HG03565 (cell line): Measurements from ENCODE around the gene ABCC4.

Source experiments
- ATAC-seq: cut with Tn5 transposase; IDR thresholded peaks from one replicate; pipeline ENCODE4 v1.9.1; 2021; ENCODE audit warnings: mild to moderate bottlenecking, moderate library complexity; ENCODE audit not compliant: unreplicated experiment

Gene ABCC4, protein sequence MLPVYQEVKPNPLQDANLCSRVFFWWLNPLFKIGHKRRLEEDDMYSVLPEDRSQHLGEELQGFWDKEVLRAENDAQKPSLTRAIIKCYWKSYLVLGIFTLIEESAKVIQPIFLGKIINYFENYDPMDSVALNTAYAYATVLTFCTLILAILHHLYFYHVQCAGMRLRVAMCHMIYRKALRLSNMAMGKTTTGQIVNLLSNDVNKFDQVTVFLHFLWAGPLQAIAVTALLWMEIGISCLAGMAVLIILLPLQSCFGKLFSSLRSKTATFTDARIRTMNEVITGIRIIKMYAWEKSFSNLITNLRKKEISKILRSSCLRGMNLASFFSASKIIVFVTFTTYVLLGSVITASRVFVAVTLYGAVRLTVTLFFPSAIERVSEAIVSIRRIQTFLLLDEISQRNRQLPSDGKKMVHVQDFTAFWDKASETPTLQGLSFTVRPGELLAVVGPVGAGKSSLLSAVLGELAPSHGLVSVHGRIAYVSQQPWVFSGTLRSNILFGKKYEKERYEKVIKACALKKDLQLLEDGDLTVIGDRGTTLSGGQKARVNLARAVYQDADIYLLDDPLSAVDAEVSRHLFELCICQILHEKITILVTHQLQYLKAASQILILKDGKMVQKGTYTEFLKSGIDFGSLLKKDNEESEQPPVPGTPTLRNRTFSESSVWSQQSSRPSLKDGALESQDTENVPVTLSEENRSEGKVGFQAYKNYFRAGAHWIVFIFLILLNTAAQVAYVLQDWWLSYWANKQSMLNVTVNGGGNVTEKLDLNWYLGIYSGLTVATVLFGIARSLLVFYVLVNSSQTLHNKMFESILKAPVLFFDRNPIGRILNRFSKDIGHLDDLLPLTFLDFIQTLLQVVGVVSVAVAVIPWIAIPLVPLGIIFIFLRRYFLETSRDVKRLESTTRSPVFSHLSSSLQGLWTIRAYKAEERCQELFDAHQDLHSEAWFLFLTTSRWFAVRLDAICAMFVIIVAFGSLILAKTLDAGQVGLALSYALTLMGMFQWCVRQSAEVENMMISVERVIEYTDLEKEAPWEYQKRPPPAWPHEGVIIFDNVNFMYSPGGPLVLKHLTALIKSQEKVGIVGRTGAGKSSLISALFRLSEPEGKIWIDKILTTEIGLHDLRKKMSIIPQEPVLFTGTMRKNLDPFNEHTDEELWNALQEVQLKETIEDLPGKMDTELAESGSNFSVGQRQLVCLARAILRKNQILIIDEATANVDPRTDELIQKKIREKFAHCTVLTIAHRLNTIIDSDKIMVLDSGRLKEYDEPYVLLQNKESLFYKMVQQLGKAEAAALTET (N-terminal part only)

DNA sequence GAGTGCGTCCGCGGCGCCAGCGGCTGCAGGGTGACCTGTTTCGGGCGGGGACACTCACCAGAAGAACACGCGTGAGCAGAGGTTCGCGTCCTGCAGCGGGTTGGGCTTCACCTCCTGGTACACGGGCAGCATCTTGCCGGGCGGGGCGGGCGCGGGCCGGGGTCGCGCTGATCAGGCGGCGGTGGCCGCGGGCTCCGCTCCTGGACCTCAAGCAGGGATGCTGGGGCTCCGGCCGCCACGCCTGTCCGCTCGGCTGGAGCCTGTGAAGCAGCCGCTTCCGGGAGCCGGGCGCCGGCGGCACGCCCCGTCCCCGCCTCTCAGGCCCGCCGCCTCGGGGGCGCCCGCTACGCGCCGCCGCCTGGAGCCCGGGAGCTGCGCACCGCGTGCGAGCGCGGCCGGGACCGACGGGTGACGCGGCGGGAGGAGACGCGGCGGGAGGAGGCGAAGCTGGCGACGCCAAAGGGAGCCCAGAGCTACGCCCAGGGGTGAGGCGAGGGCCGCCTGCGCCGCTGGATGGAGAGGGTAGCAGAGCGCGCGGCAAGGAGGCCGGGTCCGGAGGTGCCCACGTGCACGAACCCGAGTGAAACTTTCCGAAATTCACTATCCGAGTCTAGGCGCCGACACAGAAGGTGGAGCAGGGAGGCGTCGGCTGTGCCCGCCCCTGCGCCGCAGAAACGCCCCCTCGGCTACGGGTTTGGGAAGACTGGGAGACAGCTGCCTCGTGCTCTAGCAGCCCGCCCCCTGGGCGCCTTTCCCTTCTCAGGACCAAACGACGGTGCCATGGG, at the start of gene ABCC4:
Gene ABCC4 (minus strand): TSS at position 269 of the 785 bp plus-strand sequence. CDS start 137 bp downstream, at position 132.
- peak; percentile 79 for ATAC-seq

DNA sequence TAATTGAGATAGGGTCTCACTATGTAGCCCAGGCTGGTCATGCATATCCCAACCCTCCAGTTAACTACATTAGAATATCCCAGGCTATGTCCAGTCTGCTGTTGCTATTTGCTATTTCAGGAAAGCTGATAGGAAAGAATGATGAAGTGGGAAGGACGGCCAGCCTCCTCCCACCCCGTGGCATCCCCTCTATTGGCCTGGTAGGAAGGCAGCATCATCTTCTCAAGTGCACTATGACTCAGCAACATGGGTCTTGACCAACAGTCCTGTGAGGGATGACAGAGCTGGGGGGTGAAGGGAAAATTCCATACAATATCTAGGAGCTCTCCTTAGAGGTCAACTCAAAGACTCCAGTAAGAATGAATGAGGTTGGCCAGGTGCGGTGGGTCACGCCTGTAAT, 48.0 kb upstream of the ABCC4 start:
- ATAC-seq = no peak

DNA sequence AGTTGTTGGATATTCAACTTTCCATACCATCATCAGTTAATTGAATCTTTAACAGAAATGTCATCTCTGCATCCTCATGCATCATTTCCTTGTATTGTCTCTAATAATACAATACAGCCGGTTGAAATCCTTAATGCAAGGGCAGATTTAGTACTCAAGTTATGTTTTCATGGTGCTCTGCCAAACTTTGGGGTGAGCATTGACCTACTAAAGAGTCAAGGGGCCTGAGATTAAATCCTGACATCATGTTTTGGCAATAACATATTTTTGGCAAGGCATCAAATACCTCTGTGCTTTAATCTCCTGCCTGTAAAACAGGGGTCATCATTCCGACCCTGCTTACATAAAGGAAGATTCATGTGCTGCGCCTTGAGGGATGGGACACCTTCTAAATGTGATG, 42.7 kb upstream of the ABCC4 start:
- ATAC-seq = no peak

DNA sequence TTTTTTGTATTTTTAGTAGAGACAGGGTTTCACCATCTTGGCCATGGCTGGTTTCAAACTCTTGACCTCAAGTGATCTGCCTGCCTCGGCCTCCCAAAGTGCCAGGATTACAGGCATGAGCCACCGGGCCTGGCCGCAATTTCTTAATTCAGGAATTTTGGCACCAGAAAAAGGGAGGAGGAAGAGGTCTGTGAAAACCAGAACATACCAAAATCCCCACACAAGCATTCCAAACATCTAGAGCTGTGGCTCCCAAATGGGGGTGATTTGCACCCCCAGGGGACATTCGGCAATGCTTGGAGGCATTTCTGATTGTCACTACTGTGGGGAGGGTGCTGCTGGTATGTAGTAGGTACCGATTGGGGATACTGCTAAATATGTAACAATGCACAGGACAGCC, 40.2 kb upstream of the ABCC4 start:
- ATAC-seq = no peak

DNA sequence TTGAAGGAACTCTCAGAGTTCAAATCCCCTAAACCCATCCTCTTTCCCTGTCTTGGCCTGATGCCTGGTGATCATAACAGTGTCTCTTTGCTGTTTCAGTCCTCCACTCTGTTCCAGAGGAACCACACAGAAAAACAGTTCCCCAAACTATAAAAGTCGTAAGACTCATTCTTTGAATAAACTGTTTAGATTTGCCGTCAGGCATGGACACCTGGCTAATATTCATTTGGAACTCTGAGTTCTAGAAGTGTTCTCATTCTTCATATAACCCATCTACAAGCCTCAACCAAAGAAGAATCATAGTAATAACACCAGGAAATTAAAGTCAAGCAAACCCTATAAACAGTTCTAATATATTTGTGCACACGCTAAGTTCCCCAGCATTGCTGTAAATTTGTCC, 37.7 kb upstream of the ABCC4 start:
- ATAC-seq = no peak

DNA sequence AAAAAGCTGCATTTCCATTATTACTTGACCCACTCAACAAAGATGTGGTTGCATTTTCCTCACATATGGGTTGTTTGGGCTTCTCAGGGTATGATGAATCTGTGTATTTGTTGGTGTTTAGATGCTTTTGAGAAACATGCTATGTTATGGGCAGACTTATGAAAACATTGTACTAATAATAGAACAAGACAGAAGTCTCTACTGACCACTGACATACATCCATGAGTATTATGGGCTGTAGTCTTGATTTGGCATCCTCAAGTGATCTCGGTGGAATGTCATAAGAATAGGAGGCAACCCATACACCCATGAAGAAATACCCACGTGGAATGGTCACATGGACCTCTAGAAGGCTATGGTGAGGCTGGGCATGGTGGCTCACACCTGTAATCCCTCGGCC, 36.3 kb upstream of the ABCC4 start:
- no peak for ATAC-seq

DNA sequence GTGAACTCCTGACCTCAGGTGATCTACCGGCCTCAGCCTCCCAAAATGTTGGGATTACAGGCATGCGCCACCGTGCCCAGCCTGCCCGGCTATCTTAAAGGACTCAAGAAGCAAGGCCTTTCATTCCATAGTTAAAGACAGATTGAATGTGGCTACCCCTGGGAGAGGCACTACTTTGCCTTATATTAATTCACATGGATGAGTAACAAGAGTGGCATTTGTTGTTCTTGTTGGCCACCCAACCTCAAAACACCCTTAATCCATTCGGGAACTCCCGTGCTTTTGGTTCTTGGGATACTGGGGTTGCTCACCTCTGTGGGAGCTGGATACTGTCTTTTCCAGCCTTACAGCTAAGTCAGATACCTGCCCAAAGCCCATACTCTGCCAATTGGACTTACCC, 34.4 kb upstream of the ABCC4 start:
- ATAC-seq = no peak

DNA sequence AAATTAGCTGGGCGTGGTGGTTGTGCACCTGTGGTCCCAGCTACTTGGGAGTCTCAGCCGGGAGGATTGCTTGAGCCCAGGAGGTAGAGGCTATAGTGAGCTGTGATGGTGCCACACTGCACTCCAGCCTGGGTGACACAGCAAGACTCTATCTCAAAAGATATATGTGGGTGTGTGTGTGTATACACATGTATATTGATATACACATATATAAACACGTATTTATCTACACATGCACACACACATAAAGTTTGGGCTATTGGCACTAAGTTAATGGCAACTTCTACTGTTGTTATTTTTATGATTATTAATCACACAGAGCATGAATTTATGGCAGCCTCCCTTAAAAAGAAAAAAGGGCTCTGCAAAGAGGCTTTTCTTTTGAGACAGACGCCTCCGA, 27.1 kb upstream of the ABCC4 start:
- ATAC-seq = no peak

DNA sequence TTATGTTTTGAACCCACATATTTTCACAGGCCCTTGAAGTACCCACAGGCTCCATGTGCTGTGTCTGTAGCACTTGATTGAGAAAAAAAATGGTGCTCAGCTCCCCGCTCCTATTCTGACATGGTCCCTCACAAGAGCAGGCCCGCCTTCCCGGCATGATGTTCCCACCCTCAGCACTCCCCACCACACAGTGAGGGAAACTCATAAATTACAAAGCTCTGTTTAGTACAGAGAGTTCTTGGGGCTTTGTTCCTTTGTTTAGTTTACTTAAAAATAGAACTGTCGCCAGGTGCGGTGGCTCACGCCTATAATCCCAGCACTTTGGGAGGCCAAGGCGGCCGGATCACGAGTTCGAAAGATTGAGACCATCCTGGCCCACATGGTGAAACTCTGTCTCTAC, 25.9 kb upstream of the ABCC4 start:
- no peak for ATAC-seq

DNA sequence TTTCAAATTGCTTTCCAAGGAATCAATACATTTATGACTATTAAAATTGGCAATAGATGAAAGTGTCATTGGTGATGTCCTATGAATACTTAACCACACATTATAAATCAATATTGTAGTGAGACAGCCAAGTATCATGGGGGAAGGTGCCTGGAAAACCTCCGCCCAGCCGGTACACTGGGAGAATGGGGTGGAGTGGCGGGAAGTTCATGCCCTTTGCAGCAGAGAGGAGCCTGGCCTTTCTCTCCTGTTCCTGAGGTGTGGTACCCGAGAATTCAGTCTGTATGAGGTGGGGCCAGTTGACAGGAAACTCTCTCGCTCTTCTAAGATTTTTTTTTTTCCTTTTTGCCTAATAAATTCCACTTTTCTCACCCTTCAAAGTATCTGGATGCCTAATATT, 25.4 kb upstream of the ABCC4 start:
- ATAC-seq = no peak

DNA sequence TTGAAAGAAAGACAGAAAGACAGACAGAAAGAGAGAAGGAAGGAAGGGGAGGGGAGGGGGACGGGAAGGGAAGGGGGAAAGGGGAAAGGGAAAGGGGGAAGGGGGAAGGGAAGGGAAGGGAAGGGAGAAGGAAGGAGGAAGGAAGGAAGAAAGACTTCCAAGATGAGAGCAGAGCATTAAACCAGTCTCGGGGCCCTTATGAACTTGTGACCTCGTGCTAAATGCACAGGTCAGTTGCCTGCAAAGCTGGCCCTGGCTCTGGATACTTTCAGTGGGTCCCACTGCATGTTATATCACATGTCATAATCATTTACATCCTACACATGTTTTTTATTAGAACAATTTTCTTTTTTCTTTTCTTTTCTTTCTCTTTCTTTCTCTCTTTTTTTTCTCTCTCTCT, 24.2 kb upstream of the ABCC4 start:
- ATAC-seq = no peak

DNA sequence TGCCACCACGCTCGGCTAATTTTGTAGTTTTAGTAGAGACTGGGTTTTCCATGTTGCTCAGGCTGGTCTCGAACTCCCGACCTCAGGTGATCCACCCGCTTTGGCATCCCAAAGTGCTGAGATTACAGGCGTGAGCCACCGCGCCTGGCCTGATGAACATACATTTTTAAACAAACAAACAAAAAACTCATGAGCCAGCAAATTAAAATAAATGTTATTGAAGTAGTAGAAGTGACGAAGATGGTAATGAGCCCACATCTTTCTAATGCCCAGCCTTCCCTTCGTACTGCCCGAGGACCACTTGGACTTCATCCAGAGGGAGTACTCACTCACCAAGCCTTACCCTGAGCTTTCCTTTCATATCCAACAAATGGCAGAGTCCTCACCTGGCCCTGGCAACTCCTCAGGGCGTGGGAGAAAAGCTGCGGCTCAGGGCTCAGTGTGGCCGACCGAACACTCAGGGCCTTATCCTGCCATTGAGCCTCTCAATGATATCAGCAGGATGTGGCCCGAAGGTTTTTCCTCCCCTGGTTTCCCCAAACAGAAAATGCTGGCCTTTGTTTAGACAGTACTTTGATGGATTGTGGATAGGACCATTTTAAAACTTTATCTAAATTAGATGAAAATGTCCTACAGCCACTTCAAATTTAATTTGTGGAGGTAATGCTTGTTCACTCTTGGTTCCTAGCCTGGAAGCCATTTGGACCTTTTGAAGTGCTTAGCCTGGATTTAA, 22.8 kb upstream of the ABCC4 start:
- ATAC-seq = no peak

DNA sequence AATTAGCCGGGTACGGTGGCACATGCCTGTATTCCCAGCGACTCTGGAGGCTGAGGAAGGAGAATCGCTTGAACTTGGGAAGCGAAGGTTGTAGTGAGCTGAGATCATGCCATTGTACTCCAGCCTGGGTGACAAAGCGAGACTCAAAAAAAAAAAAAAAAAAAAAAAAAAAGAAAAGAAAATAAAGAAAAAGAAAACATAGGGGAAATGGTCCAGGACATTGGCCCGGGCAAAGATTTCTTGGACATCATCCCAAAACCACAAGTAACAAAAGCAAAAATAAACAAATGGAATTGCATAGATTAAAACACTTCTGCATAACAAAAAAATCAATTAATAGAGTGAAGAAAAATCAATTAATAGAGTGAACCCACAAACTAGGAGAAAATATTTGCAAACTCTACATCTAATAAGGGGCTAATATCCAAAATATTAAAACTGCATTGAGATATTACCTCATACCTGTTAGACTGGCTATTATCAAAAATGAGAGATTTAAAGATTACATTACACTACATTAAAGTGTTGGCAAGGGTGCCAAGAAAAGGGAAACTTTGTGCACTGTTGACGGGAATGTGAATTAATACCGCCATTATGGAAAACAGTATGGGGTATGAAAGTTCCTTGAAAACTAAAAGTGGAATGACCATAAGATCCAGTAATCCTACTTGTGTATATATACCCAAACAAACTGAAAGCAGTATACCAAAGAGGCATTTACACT, 18.5 kb upstream of the ABCC4 start:
- no peak for ATAC-seq

DNA sequence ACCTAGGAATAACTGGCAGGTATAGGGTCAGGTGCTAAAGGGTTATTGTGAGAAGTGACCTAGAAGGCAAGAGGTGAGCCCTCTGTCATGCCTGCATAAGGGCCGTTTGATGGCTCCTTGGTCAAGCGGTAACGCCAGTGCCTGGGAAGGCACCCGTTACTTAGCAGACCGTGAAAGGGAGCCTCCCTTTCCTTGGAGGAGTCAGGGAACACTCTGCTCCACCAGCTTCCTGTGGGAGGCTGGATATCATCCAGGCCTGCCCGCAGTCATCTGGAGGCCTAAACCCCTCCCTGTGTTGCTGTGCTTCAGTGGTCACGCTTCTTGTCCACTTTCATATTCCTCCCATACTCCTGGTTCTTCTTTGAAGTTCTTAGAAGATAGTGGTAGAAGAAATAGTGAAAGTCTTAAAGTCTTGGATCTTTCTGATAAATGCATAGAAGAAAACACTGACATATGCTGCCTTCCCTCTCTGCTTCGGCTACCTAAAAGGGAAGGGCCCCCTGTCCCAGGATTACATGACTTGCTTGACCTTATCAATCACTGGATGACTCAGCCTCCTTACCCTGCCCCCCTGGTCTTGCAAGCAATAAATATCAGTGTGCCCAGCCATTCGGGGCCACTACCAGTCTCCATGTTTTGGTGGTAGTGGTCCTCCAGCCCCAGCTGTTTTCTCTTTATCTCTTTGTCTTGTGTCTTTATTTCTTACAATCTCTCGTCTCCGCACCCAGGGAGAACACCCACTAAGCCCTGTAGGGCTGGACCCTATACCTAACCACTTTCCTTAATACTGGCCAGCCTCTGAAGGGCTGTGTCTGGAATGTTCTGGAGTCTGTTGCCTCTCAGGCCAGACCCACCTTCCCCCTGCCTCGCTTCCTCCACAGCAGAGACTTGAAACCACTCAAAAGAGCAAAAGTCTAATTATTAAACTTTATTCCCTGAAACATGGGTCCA, 16.1 kb upstream of the ABCC4 start:
- ATAC-seq = no peak

DNA sequence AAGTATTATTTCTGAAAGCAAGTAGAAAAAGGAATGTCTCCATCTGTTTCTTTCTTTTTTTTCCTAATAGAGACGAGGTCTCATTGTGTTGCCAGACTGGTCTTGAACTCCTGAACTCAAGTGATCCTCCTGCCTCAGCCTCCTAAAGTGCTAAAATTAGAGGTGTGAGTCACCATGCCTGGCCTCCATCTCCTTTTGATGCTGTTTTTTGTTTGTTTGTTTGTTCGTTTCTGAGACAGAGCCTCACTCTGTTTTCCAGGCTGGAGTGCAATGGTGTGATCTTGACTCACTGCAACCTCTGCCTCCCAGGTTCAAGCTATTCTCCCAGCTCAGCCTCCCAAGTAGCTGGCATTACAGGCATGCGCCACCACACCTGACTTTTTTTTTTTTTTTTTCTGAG, 14.5 kb upstream of the ABCC4 start:
- ATAC-seq = no peak

DNA sequence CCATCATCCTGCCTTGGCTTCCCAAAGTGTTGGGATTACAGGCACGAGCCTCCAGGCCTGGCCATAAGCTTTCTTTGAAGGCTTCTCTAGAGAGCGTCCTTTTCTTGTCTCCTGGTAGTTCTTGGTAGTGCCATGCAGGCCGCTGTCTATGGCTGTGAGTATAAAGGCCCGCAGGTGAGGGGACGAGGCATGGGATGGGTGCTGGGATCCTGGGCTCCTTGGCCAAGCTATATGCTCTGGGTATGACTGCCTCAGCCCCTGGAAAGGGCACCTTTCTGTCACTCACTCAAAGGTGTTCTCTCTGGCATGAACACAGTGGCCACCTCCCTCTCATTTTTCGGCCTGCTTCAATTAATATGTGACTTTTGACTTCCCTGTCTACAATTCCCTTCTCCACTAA, 6.3 kb upstream of the ABCC4 start:
- ATAC-seq = no peak

DNA sequence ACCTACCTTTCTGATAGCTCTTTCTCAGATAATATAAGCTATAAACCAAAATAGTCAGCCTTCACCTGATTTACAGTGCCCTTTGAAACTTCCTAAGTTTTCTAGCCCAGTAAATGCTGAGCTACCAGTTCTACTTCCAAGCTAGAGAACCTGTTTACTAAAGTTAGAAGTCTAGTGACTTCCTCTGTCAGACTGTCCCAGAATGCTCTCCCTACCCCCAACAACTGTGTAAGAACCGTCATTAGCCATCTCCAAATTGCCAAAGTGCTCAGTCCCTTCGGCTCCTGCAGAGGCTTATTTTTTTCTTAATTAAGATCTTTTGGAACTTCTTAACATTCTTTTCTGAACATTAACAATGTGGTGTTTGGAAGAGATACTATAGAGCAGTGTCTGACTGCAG, 3.2 kb upstream of the ABCC4 start:
- no peak for ATAC-seq

DNA sequence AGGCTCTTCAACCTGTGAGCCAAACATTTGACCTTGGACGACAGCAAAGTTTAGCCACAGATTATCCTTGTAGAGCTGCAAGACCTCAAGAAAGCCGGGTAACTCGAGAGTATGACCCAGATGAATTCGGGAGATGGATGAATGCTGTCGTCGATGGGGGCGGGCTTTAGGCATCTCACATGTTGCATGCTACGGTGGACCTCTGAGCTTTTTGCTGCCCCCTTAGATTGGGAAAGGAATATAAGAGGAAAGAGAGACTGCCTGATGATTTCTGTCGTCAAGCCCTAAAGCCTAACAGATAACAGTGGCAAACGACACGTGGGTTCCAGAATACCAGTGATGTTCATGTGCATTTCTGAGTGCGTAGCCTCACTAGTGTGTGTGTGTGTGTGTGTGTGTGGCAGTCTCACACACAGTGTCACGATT, 730 bp upstream of the ABCC4 start:
- ATAC-seq = no peak
